ENCODE data around the gene ABHD8.
A peak's percentile ranks its signal among the peaks of the same experiment; 100 is the strongest.

The ABHD8 gene, protein sequence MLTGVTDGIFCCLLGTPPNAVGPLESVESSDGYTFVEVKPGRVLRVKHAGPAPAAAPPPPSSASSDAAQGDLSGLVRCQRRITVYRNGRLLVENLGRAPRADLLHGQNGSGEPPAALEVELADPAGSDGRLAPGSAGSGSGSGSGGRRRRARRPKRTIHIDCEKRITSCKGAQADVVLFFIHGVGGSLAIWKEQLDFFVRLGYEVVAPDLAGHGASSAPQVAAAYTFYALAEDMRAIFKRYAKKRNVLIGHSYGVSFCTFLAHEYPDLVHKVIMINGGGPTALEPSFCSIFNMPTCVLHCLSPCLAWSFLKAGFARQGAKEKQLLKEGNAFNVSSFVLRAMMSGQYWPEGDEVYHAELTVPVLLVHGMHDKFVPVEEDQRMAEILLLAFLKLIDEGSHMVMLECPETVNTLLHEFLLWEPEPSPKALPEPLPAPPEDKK

GRCh38 chr19:17303167-17303939 is at the start of gene ABHD8:
Gene ABHD8 (minus strand): TSS chr19:17303425. CDS start chr19:17301616, 1,809 bp downstream.
- Histone ChIP-seq H3K27me3 (ENCODE audit: control insufficient read depth in 2 of 2, insufficient read depth in 2 of 2, low read length in 2 of 2) (no peaks in the 10 kb centered on the region), H3K36me3 (ENCODE audit: control insufficient read depth in 2 of 2, insufficient read depth in 2 of 2, low read length in 2 of 2) (no peaks in the 10 kb centered on the region), H3K4me3 (ENCODE audit: low read length in 2 of 2) (peak within 1 kb of the TSS; percentile 65 to 67), H3K4me1 (ENCODE audit: control insufficient read depth in 2 of 2, insufficient read depth in 2 of 2, low read length in 2 of 2) (peaks cover 29 to 34% of the 10 kb centered on the region in 2 donors), H3K9me3 (ENCODE audit: control insufficient read depth in 2 of 2, low read length in 2 of 2) (no peaks in the 10 kb centered on the region), H3K27ac (ENCODE audit: low read depth in 2 of 2, low read length in 2 of 2) (peak within 1 kb of the TSS; percentile 18 to 48), H3K9ac (ENCODE audit: low read depth in 1 of 2, low read length in 2 of 2) (peak within 1 kb of the TSS; percentile 52 to 72)

DNA sequence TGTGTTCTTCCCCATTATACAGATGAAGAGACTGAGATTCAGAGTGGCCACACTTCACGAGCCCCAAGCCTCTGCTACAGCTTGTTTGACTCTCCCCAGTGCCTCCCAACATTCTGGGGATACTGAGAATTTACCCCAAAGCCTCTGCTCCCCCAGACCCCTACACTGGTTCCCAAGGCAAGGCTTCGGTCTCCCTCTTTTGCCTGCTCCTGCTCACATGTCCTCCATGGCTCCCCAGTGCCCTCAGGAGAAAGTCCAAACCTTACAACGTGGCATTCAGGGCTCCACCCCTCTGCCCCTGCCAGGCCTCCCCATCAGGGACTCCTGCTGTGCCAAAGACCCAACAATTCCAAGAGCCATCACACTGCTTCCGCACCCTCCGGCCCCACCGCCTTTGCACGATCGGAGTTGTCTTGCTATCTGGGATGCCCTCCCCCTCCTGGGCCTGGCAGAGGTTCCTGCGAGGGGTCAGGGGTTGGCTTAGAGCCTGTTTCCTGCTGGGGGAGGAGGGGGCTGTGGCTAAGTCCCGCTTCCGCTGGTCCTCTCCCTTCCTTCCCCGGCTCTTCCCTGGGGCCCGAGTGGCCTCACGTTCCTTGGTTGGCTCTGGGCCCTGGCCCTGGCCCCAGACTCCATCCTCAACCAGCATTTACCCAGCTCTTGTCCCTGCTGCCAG is 49.5 kb upstream of the ABHD8 start:
- Histone ChIP-seq H3K27ac (ENCODE audit: low read depth in 2 of 2, low read length in 2 of 2) (no peak overlapping the region), H3K4me1 (ENCODE audit: control insufficient read depth in 2 of 2, insufficient read depth in 2 of 2, low read length in 2 of 2) (peaks cover 0 to 3% of the 10 kb centered on the region in 2 donors), H3K9me3 (ENCODE audit: control insufficient read depth in 2 of 2, low read length in 2 of 2) (no peaks in the 10 kb centered on the region), H3K36me3 (ENCODE audit: control insufficient read depth in 2 of 2, insufficient read depth in 2 of 2, low read length in 2 of 2) (no peaks in the 10 kb centered on the region), H3K27me3 (ENCODE audit: control insufficient read depth in 2 of 2, insufficient read depth in 2 of 2, low read length in 2 of 2) (peaks cover 5 to 6% of the 10 kb centered on the region in 2 donors), H3K9ac (ENCODE audit: low read depth in 1 of 2, low read length in 2 of 2) (no peak overlapping the region), H3K4me3 (ENCODE audit: low read length in 2 of 2) (no peak overlapping the region)

- Histone ChIP-seq H3K9ac (ENCODE audit: low read depth in 1 of 2, low read length in 2 of 2) (no peak overlapping the region), H3K4me1 (ENCODE audit: control insufficient read depth in 2 of 2, insufficient read depth in 2 of 2, low read length in 2 of 2) (peaks cover 0 to 3% of the 10 kb centered on the region in 2 donors), H3K9me3 (ENCODE audit: control insufficient read depth in 2 of 2, low read length in 2 of 2) (no peaks in the 10 kb centered on the region), H3K27me3 (ENCODE audit: control insufficient read depth in 2 of 2, insufficient read depth in 2 of 2, low read length in 2 of 2) (peaks cover 5 to 6% of the 10 kb centered on the region in 2 donors), H3K4me3 (ENCODE audit: low read length in 2 of 2) (no peak overlapping the region), H3K27ac (ENCODE audit: low read depth in 2 of 2, low read length in 2 of 2) (no peak overlapping the region), H3K36me3 (ENCODE audit: control insufficient read depth in 2 of 2, insufficient read depth in 2 of 2, low read length in 2 of 2) (no peaks in the 10 kb centered on the region)
Measured at GRCh38 chr19:17351815-17352435, 48.7 kb upstream of the ABHD8 start.

- no peaks in the 10 kb centered on the region for H3K9me3 ChIP-seq (ENCODE audit: control insufficient read depth in 2 of 2, low read length in 2 of 2)
- peaks cover 5 to 6% of the 10 kb centered on the region in 2 donors for H3K27me3 ChIP-seq (ENCODE audit: control insufficient read depth in 2 of 2, insufficient read depth in 2 of 2, low read length in 2 of 2)
- no peak overlapping the region for H3K4me3 ChIP-seq (ENCODE audit: low read length in 2 of 2)
- H3K36me3 ChIP-seq (ENCODE audit: control insufficient read depth in 2 of 2, insufficient read depth in 2 of 2, low read length in 2 of 2): no peaks in the 10 kb centered on the region
- H3K4me1 ChIP-seq (ENCODE audit: control insufficient read depth in 2 of 2, insufficient read depth in 2 of 2, low read length in 2 of 2): peaks cover 0 to 3% of the 10 kb centered on the region in 2 donors
- H3K27ac ChIP-seq (ENCODE audit: low read depth in 2 of 2, low read length in 2 of 2): peak overlapping the region in 1 of 2 donors; percentile 31
- H3K9ac ChIP-seq (ENCODE audit: low read depth in 1 of 2, low read length in 2 of 2): no peak overlapping the region
Measured at GRCh38 chr19:17348700-17349099, 45.5 kb upstream of the ABHD8 start.

- Histone ChIP-seq H3K27ac (ENCODE audit: low read depth in 2 of 2, low read length in 2 of 2) (no peak overlapping the region), H3K4me3 (ENCODE audit: low read length in 2 of 2) (no peak overlapping the region), H3K4me1 (ENCODE audit: control insufficient read depth in 2 of 2, insufficient read depth in 2 of 2, low read length in 2 of 2) (peaks cover 0 to 3% of the 10 kb centered on the region in 2 donors), H3K36me3 (ENCODE audit: control insufficient read depth in 2 of 2, insufficient read depth in 2 of 2, low read length in 2 of 2) (no peaks in the 10 kb centered on the region), H3K9ac (ENCODE audit: low read depth in 1 of 2, low read length in 2 of 2) (no peak overlapping the region), H3K27me3 (ENCODE audit: control insufficient read depth in 2 of 2, insufficient read depth in 2 of 2, low read length in 2 of 2) (peaks cover 5 to 6% of the 10 kb centered on the region in 2 donors), H3K9me3 (ENCODE audit: control insufficient read depth in 2 of 2, low read length in 2 of 2) (no peaks in the 10 kb centered on the region)
Measured at GRCh38 chr19:17347877-17348276, 44.7 kb upstream of the ABHD8 start.

- Histone ChIP-seq H3K27ac (ENCODE audit: low read depth in 2 of 2, low read length in 2 of 2) (no peak overlapping the region), H3K36me3 (ENCODE audit: control insufficient read depth in 2 of 2, insufficient read depth in 2 of 2, low read length in 2 of 2) (no peaks in the 10 kb centered on the region), H3K4me1 (ENCODE audit: control insufficient read depth in 2 of 2, insufficient read depth in 2 of 2, low read length in 2 of 2) (peaks cover 0 to 3% of the 10 kb centered on the region in 2 donors), H3K9ac (ENCODE audit: low read depth in 1 of 2, low read length in 2 of 2) (no peak overlapping the region), H3K9me3 (ENCODE audit: control insufficient read depth in 2 of 2, low read length in 2 of 2) (no peaks in the 10 kb centered on the region), H3K27me3 (ENCODE audit: control insufficient read depth in 2 of 2, insufficient read depth in 2 of 2, low read length in 2 of 2) (peaks cover 5 to 6% of the 10 kb centered on the region in 2 donors), H3K4me3 (ENCODE audit: low read length in 2 of 2) (no peak overlapping the region)
Measured at GRCh38 chr19:17347361-17347760, 44.1 kb upstream of the ABHD8 start.

GRCh38 chr19:17346109-17346671 is 43.0 kb upstream of the ABHD8 start:
- Histone ChIP-seq H3K4me1 (ENCODE audit: control insufficient read depth in 2 of 2, insufficient read depth in 2 of 2, low read length in 2 of 2) (peaks cover 0 to 3% of the 10 kb centered on the region in 2 donors), H3K4me3 (ENCODE audit: low read length in 2 of 2) (no peak overlapping the region), H3K9ac (ENCODE audit: low read depth in 1 of 2, low read length in 2 of 2) (no peak overlapping the region), H3K36me3 (ENCODE audit: control insufficient read depth in 2 of 2, insufficient read depth in 2 of 2, low read length in 2 of 2) (peaks cover 0 to 3% of the 10 kb centered on the region in 2 donors), H3K27me3 (ENCODE audit: control insufficient read depth in 2 of 2, insufficient read depth in 2 of 2, low read length in 2 of 2) (peaks cover 5 to 6% of the 10 kb centered on the region in 2 donors), H3K27ac (ENCODE audit: low read depth in 2 of 2, low read length in 2 of 2) (no peak overlapping the region), H3K9me3 (ENCODE audit: control insufficient read depth in 2 of 2, low read length in 2 of 2) (no peaks in the 10 kb centered on the region)

DNA sequence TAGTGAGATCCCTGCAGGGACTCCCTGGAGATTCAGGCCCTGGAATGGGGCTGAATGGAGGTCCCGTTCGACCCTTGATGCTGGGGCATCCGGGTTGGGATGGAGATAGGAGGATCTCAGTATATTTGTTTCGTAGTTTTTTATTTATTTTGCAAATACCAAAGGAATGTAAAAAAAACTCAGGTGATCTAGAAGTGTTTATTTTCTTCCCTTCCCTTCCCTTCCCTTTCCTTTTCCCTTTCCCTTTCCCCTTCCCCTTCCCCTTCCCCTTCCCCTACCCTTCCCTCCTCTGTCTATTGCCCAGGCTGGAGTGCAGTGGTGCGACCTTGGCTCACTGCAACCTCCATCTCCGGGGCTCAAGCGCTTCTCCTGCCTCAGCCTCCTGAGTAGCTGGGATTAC is 38.6 kb upstream of the ABHD8 start:
- no peak overlapping the region for H3K27ac ChIP-seq (ENCODE audit: low read depth in 2 of 2, low read length in 2 of 2)
- no peak overlapping the region for H3K9ac ChIP-seq (ENCODE audit: low read depth in 1 of 2, low read length in 2 of 2)
- H3K4me3 ChIP-seq (ENCODE audit: low read length in 2 of 2): no peak overlapping the region
- peaks cover 0 to 3% of the 10 kb centered on the region in 2 donors for H3K36me3 ChIP-seq (ENCODE audit: control insufficient read depth in 2 of 2, insufficient read depth in 2 of 2, low read length in 2 of 2)
- H3K27me3 ChIP-seq (ENCODE audit: control insufficient read depth in 2 of 2, insufficient read depth in 2 of 2, low read length in 2 of 2): no peaks in the 10 kb centered on the region
- H3K9me3 ChIP-seq (ENCODE audit: control insufficient read depth in 2 of 2, low read length in 2 of 2): no peaks in the 10 kb centered on the region
- peaks cover 15 to 21% of the 10 kb centered on the region in 2 donors for H3K4me1 ChIP-seq (ENCODE audit: control insufficient read depth in 2 of 2, insufficient read depth in 2 of 2, low read length in 2 of 2)

GRCh38 chr19:17341386-17341785 is 38.2 kb upstream of the ABHD8 start:
- H3K9ac ChIP-seq (ENCODE audit: low read depth in 1 of 2, low read length in 2 of 2): no peak overlapping the region
- no peaks in the 10 kb centered on the region for H3K27me3 ChIP-seq (ENCODE audit: control insufficient read depth in 2 of 2, insufficient read depth in 2 of 2, low read length in 2 of 2)
- H3K27ac ChIP-seq (ENCODE audit: low read depth in 2 of 2, low read length in 2 of 2): no peak overlapping the region
- no peaks in the 10 kb centered on the region for H3K9me3 ChIP-seq (ENCODE audit: control insufficient read depth in 2 of 2, low read length in 2 of 2)
- peaks cover 15 to 24% of the 10 kb centered on the region in 2 donors for H3K4me1 ChIP-seq (ENCODE audit: control insufficient read depth in 2 of 2, insufficient read depth in 2 of 2, low read length in 2 of 2)
- peaks cover 0 to 3% of the 10 kb centered on the region in 2 donors for H3K36me3 ChIP-seq (ENCODE audit: control insufficient read depth in 2 of 2, insufficient read depth in 2 of 2, low read length in 2 of 2)
- H3K4me3 ChIP-seq (ENCODE audit: low read length in 2 of 2): no peak overlapping the region
